Measurements from ENCODE around the gene POR. TPM values are rescaled to one million over a fixed set of nuclear protein-coding genes. Genes with fewer than 3 reads are reported as not detected.

POR gene
- total RNA-seq, 1 donor from 2014 or later: 244 TPM

- Histone ChIP-seq H3K4me1 (peaks cover 19% of the 10 kb centered on the region), H3K4me3 (no peak overlapping the region), H3K27me3 (ENCODE audit: low read depth) (no peaks in the 10 kb centered on the region), H3K36me3 (peaks cover 56% of the 10 kb centered on the region), H3K9me3 (no peaks in the 10 kb centered on the region), H3K27ac (peak overlapping the region; percentile 68)
- TF ChIP-seq CTCF (IDR thresholded peaks at IDR 0.05): no peak
- DNase-seq (no peak), ATAC-seq (peak; percentile 1 to 8)
- intact Hi-C loops (cut with DNase I): no loop called here
Observed at GRCh38 chr7:75962607-75963380, 47.8 kb downstream of the POR start.

- Histone ChIP-seq H3K4me1 (peaks cover 26% of the 10 kb centered on the region), H3K4me3 (no peak overlapping the region), H3K27ac (peak overlapping the region; percentile 68), H3K27me3 (ENCODE audit: low read depth) (no peaks in the 10 kb centered on the region), H3K9me3 (no peaks in the 10 kb centered on the region), H3K36me3 (peaks cover 56% of the 10 kb centered on the region)
- TF ChIP-seq CTCF (IDR thresholded peaks at IDR 0.05): no peak
- ATAC-seq (peak in 1 of 2 donors; percentile 2), DNase-seq (no peak)
- intact Hi-C loops (cut with DNase I): no loop called here
Observed at GRCh38 chr7:75963381-75963995, 48.5 kb downstream of the POR start.

- no peak for TF ChIP-seq CTCF (IDR thresholded peaks at IDR 0.05)
- intact Hi-C loops (cut with DNase I): no loop called here
- H3K4me3 ChIP-seq: no peak overlapping the region
- ATAC-seq: no peak
- H3K9me3 ChIP-seq: no peaks in the 10 kb centered on the region
- H3K4me1 ChIP-seq: peaks cover 35% of the 10 kb centered on the region
- no peak for DNase-seq
- H3K27ac ChIP-seq: peak overlapping the region; percentile 79
- no peaks in the 10 kb centered on the region for H3K27me3 ChIP-seq (ENCODE audit: low read depth)
- peaks cover 42% of the 10 kb centered on the region for H3K36me3 ChIP-seq
Observed at GRCh38 chr7:75965617-75966016, 50.7 kb downstream of the POR start.

GRCh38 chr7:75966190-75966961 is 51.4 kb downstream of the POR start:
- intact Hi-C loops (cut with DNase I): no loop called here

More at GRCh38 chr7:75966190-75966961, 51.4 kb downstream of the POR start:
- H3K9me3 ChIP-seq: no peaks in the 10 kb centered on the region
- peaks cover 34% of the 10 kb centered on the region for H3K36me3 ChIP-seq
- no peaks in the 10 kb centered on the region for H3K27me3 ChIP-seq (ENCODE audit: low read depth)
- H3K4me1 ChIP-seq: peaks cover 38% of the 10 kb centered on the region
- DNase-seq (no peak), ATAC-seq (peak; percentile 35 to 56)
- peak overlapping the region; percentile 79 for H3K27ac ChIP-seq
- TF ChIP-seq CTCF (IDR thresholded peaks at IDR 0.05): no peak
- no peak overlapping the region for H3K4me3 ChIP-seq

All from lower lobe of right lung (tissue), 2 donors.